LNCAP (cell line): Measurements from ENCODE around the gene SETD1B.

ENCODE experiments used
- TF ChIP-seq, protein P1 (sequence below): fragments of 450-650 bp; IDR thresholded peaks from 2 replicates; pipeline ENCODE4 v1.5.1; 2017; ENCODE audit warnings: mild to moderate bottlenecking

SETD1B gene

DNA sequence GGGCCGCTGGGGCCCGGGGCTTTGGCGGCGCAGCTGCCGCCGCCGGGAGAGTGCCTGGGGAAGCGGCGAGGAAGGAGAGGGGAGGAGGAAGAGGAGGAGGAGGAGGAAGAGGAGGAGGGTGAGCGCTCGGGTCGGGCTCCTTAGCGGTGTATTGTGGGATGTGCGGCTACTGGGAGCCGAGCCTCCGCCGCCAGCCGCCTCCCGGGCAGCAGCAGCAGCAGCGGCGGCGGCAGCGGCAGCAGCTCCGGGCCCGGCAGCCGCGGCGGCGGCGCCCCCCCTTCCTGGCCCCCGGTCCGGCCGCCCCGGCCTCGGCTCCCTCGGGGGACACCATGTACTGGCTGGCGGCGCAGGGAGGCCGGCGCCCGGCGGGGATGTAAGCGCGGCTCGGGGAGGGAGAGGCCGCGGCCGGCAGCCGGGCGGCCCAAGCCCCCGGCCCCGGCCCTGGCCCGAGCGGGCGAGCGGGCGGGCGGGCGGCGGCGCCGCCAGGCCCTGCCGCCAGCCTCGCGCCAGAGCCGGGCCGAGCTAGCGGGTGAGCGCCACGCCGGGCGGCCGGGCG lies at the start of gene SETD1B:
TSS of gene SETD1B (plus strand) at position 149 of the 556 bp plus-strand sequence. CDS start 729 bp downstream, outside the sequence.
- TF ChIP-seq, protein P1, sequence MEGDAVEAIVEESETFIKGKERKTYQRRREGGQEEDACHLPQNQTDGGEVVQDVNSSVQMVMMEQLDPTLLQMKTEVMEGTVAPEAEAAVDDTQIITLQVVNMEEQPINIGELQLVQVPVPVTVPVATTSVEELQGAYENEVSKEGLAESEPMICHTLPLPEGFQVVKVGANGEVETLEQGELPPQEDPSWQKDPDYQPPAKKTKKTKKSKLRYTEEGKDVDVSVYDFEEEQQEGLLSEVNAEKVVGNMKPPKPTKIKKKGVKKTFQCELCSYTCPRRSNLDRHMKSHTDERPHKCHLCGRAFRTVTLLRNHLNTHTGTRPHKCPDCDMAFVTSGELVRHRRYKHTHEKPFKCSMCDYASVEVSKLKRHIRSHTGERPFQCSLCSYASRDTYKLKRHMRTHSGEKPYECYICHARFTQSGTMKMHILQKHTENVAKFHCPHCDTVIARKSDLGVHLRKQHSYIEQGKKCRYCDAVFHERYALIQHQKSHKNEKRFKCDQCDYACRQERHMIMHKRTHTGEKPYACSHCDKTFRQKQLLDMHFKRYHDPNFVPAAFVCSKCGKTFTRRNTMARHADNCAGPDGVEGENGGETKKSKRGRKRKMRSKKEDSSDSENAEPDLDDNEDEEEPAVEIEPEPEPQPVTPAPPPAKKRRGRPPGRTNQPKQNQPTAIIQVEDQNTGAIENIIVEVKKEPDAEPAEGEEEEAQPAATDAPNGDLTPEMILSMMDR: no peak

DNA sequence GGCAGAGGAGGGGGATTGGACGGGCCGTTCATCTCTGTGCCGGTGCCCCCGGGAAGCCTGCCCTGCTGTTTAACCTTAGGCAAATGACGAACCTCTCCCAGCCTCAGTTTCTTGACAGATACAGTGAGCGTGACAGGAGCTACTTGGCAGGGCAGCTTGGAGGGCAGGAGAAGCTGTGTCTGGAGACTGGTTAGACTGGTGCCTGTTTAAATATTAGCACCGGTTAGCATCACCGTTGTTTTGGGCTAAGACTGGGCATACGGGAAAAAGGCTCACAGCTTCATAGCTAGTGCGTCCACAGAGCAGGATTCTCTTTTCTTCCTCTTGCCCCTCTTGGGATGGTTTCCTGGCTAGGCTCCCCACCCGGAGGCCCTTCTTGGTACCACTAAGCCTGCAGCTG lies 49.0 kb upstream of the SETD1B start:
- TF ChIP-seq, protein P1: no peak

DNA sequence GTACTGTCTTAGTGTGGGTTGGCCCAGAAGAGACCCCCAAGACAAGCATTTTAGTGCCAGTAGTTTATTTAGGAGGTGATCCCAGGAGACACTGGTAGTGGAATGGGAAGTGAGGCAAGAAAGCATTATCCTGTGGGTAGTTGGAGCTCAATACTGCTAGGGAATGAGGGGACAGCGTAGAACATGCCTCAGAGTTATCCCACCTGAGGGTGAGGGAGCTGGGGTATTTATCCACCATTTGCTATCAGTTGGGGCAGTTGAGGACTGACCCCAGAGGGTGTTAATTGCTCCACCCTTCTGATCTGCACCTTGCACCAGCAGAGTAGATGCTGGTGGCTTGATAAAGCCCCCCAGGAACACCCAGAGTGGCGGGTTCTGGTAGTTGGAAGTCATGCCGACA lies 48.2 kb upstream of the SETD1B start:
- TF ChIP-seq, protein P1: no peak

DNA sequence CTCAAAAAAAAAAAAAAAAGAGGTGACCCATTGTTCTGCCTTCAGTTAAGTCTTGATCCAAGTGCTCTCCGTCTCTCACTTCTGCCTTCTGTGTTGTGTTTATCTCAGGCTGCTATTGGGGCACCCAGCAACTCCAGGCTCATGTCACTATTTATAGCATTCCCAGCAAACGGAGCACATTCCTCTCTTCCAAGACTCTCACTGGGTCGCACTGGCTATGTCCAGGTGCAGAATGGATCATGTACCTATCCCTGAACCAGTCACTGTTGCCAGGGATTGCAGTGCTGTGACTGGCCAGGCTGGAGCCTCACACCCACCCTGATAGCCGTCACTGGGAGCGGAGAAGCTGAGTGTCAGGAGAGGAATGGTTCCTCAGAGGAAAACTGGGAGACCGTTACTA lies 41.5 kb upstream of the SETD1B start:
- TF ChIP-seq, protein P1: no peak

DNA sequence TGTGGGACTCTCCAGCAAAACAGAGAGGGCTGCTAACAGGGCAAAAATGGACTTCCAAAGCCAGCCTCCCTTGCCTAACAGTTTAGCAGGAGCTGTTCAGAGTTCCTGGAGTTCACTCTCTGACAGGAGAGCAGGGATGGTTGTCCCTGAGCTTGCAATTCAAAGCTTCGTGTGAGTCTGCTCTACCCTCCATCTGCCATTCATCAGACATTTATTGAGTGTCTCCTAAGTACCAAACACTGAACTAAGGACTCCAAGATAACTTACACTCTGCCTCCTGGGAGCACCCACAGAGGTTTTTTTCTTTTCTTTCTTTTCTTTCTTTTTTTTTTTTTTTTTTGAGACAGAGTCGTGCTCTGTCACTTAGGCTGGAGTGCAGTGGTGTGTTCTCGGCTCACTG lies 39.0 kb upstream of the SETD1B start:
- TF ChIP-seq, protein P1: no peak

DNA sequence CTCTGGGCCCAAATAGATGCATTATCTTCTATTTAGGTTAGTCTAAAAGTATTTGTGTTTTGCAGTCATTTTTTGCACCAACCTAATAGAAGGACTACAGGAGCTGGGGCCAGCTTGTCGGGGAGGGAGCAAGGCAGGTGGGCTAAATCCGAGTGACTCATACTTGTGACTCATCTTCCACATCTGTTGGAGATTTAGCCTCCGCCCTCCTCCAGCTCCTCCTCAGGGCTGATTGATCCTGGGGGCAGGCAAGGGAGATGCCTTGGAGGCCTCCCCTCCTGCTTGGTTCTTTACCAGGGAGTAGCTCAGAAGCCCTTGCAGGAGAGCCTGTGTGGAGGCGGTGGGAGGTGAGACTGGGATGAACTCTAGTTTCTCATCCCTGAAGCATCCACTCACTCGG lies 38.2 kb upstream of the SETD1B start:
- TF ChIP-seq, protein P1: no peak

DNA sequence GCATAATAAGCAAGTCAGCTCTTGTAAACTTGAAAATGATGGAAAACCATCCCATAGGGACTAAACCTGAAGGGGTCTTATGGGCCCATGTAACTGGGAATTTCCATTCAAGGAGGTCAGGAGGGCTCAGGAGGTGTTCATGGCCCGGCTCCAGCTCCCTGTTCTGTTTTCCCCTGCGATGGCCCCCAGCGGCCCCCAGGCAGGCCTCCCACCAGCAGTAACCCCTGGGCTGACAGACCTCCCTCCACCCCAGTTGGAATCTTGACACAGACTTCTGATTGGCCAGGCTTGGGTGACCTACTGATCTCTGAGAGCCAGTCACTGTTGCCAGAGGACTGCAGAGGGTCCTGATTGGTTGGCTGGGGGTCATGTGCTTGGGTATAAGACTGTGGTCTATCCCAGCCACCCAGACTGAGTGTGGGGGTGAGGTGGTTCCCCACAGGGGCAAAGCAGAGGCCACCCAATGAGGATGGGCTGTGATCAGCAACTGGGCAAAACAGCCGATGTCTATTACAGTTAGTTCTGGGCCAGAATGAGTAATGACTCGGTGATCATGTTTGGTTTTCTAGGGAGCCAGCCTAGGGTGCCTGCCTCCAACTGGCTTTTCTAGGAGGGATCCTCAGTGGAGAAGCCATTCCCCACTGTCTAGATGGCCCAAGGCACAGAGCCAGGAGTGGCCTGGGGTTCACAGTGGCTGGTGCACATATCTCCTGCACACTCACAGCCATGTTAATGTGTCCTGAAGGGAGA lies 37.3 kb upstream of the SETD1B start:
- TF ChIP-seq, protein P1: no peak
